HepG2 (cell line): ENCODE results near the gene ZNF618. TPM values are rescaled to one million over a fixed set of nuclear protein-coding genes. Genes with fewer than 3 reads are reported as not detected.
A peak's percentile ranks its signal among the peaks of the same experiment; 100 is the strongest.
"Not testable (repeated sequence)": the region's sequence is repeated elsewhere in the genome, so short reads cannot be mapped to it uniquely, and the experiment has no call there.

Experiments
- ATAC-seq: fragments of 200-7000 bp; cut with Tn5 transposase; 3 replicates; pipeline ENCODE4 v1.9.1; 2020; ENCODE audit warnings: mild to moderate bottlenecking, moderate library complexity
- BruUV-seq: library from RNA; stranded (reverse); fragments of 400-500 nt; replicated peaks from 2 replicates; lab custom pipeline; 2021; lab: Mats Ljungman, UMichigan
- CTCF ChIA-PET: fragments of 300-600 bp; formaldehyde crosslinking; extraction: SDS; loops from one replicate; lab custom pipeline; 2021; ENCODE audit warnings: low total read pairs, inconsistent platforms, low intra/inter-chr PET ratio; lab: Yijun Ruan, JAX
- POLR2A ChIA-PET: fragments of 350-600 bp; sonication (Branson Sonifier 250); formaldehyde crosslinking; loops from one replicate; lab custom pipeline; 2020; ENCODE audit warnings: antibody characterized with exemption, inconsistent platforms; lab: Yijun Ruan, JAX
- DNase-seq: peaks from one replicate; pipeline ENCODE4 v3.0.0-alpha.2; 2015; ENCODE audit warnings: low spot score
- FAIRE-seq: peaks from 3 replicates; lab custom pipeline; 2011; peaks lifted over from hg19 to GRCh38; lab: Jason Lieb, UNC
- H2AFZ ChIP-seq: one replicate; pipeline ENCODE4 v1.6.1; 2011; ENCODE audit warnings: low read length, inconsistent platforms
- H3K27ac ChIP-seq: fragments of 300-600 bp; 3 replicates; pipeline ENCODE4 v1.8.0; 2011; ENCODE audit warnings: mixed run types, mild to moderate bottlenecking, mixed read lengths, low read length, inconsistent platforms; ENCODE audit not compliant: insufficient read depth; ENCODE audit errors: extremely low read length
- H3K27me3 ChIP-seq, 2 experiments: fragments of 200-600 bp in 1 of 2; 2 replicates in 1 of 2; 3 replicates in 1 of 2; pipeline versions ENCODE4 v1.6.0 to v1.8.0; 2011; ENCODE audit warnings: low read length in 2 of 2, mild to moderate bottlenecking in 2 of 2, moderate library complexity in 2 of 2, inconsistent platforms in 1 of 2; ENCODE audit not compliant: insufficient read depth in 2 of 2, control insufficient read depth in 1 of 2
- H3K36me3 ChIP-seq, 2 experiments: fragments of 200-600 bp in 1 of 2; replicated peaks in 1 of 2; 2 replicates in 1 of 2; 3 replicates in 1 of 2; pipeline versions ENCODE4 v1.5.1 to v1.8.0; 2011; ENCODE audit warnings: low read length in 2 of 2, inconsistent platforms in 1 of 2; ENCODE audit not compliant: insufficient read depth in 2 of 2, control insufficient read depth in 1 of 2
- H3K4me1 ChIP-seq: 2 replicates; pipeline ENCODE4 v1.5.1; 2012; ENCODE audit warnings: low read length, inconsistent platforms; ENCODE audit not compliant: insufficient read depth
- H3K4me2 ChIP-seq: 2 replicates; pipeline ENCODE4 v1.6.0; 2011; ENCODE audit warnings: low read depth, low read length, inconsistent platforms
- H3K4me3 ChIP-seq, 3 experiments: fragments of 200-600 bp in 1 of 3; sonication (generic), shearing (Covaris generic) in 1 of 3; replicated peaks in 1 of 3; 2 replicates each; pipeline ENCODE4 v1.5.1; 2011 to 2016; ENCODE audit warnings: low read length in 3 of 3, inconsistent platforms in 2 of 3, low read depth in 2 of 3, mild to moderate bottlenecking in 2 of 3, control low read depth in 1 of 3, mixed read lengths in 1 of 3; ENCODE audit not compliant: insufficient read depth in 1 of 3
- H3K79me2 ChIP-seq: one replicate; pipeline ENCODE4 v1.6.1; 2011; ENCODE audit warnings: low read length, inconsistent platforms; ENCODE audit not compliant: insufficient read depth
- H3K9ac ChIP-seq: 2 replicates; pipeline ENCODE4 v1.6.0; 2011; ENCODE audit warnings: mild to moderate bottlenecking, low read depth, low read length, inconsistent platforms; ENCODE audit not compliant: insufficient read depth
- H3K9me3 ChIP-seq: 2 replicates; pipeline ENCODE4 v1.5.1; 2012; ENCODE audit warnings: mild to moderate bottlenecking, low read length
- H4K20me1 ChIP-seq: 2 replicates; pipeline ENCODE4 v1.6.0; 2011; ENCODE audit warnings: inconsistent platforms, mild to moderate bottlenecking, low read length, moderate library complexity; ENCODE audit not compliant: insufficient read depth
- DDIT3 ChIP-seq: sonication (generic); formaldehyde crosslinking; IDR thresholded peaks from 2 replicates; pipeline ENCODE4 v1.4.0; 2020; ENCODE audit warnings: mild to moderate bottlenecking, missing genetic modification reagents
- IRF1 ChIP-seq: sonication (generic); formaldehyde crosslinking; IDR thresholded peaks from 2 replicates; pipeline ENCODE4 v1.4.0; 2020; ENCODE audit warnings: low read depth, mild to moderate bottlenecking, missing genetic modification reagents
- MTA1 ChIP-seq: sonication (generic); formaldehyde crosslinking; IDR thresholded peaks from 2 replicates; pipeline ENCODE4 v1.4.0; 2020; ENCODE audit warnings: missing genetic modification reagents, mild to moderate bottlenecking, borderline replicate concordance
- NAIF1 ChIP-seq: sonication (generic); formaldehyde crosslinking; IDR thresholded peaks from 2 replicates; pipeline ENCODE4 v1.5.0; 2020; ENCODE audit warnings: mild to moderate bottlenecking, missing genetic modification reagents, borderline replicate concordance
- NR0B2 ChIP-seq: sonication (generic); formaldehyde crosslinking; IDR thresholded peaks from 2 replicates; pipeline ENCODE4 v1.4.0; 2020; ENCODE audit warnings: mild to moderate bottlenecking, missing genetic modification reagents
- ZMYM3 ChIP-seq: sonication (generic); formaldehyde crosslinking; IDR thresholded peaks from 2 replicates; pipeline ENCODE4 v1.5.1; 2020; ENCODE audit warnings: mild to moderate bottlenecking, missing genetic modification reagents
- ZNF629 ChIP-seq: sonication (generic); formaldehyde crosslinking; conservative IDR thresholded peaks from 2 replicates; pipeline ENCODE4 v1.5.0; 2020; ENCODE audit warnings: missing genetic modification reagents
- WGBS: methylation state at CpG from one replicate; pipeline ENCODE4 v1.1.6; 2017; ENCODE audit warnings: low lambda C conversion rate; 5-methylcytosine and 5-hydroxymethylcytosine counted together
- in situ Hi-C: cut with HindIII; loops from 2 replicates; pipeline ENCODE4 v1.10.0; 2017; ENCODE audit warnings: low pct_unique_long_range_greater_than_20kb; ENCODE audit not compliant: extremely low pct_ligation_motif_present
- intact Hi-C: fragments of 100-400 bp; cut with micrococcal nuclease; formaldehyde crosslinking; loops from one replicate; pipeline ENCODE4 v1.10.0; 2022; ENCODE audit not compliant: unreplicated experiment
- polyA plus RNA-seq, 8 experiments: library from polyadenylated mRNA; depleted of rRNA in 3 of 8; stranded (reverse) in 7 of 8; unstranded in 1 of 8; fragments of >200 nt; fragmentation: Illumina TruSeq in 4 of 8; extraction: Trizol in 4 of 8; gene quantifications; 2 replicates each; pipeline versions ENCODE4 v1.2.1 to v1.2.3, GENCODE V29; 2011 to 2016; ENCODE audit warnings: low read depth in 4 of 8, missing spikeins in 1 of 8, mixed read lengths in 1 of 8; ENCODE audit not compliant: insufficient read depth in 1 of 8
- total RNA-seq, 5 experiments: library from RNA; depleted of rRNA; stranded (reverse); fragments of >200 nt; fragmentation: Illumina TruSeq; extraction: Trizol; gene quantifications; 2 replicates each; pipeline ENCODE4 v1.2.3, GENCODE V29; 2016; ENCODE audit warnings: low read depth in 1 of 5

ZNF618 gene
- total and polyA plus RNA-seq, 2 of the 13 experiments (the other 11 are each of a cell fraction or from before 2014, with no cell fraction given): 0.07 TPM

- no peak for ATAC-seq
- Histone ChIP-seq H3K27me3 (peaks cover 1 to 30% of the 10 kb centered on the region in 2 experiments; a peak in 3 of 5 replicates), H3K27ac (no peak overlapping the region), H4K20me1 (no peaks in the 10 kb centered on the region), H3K4me3 (no peak overlapping the region), H3K79me2 (no peaks in the 10 kb centered on the region), H3K4me1 (peaks cover 7% of the 10 kb centered on the region), H3K9me3 (no peaks in the 10 kb centered on the region), H3K4me2 (no peak overlapping the region)
- no TSS peak for BruUV-seq
- in situ Hi-C loops: loop anchor here (25.0 kb wide), 1 partner anchor 302 kb away; no protein-coding TSS in a partner anchor
- ChIA-PET POLR2A (interaction anchor here (0.9 kb wide), 1 partner anchor 11 kb away, joined by 3 read pairs; no protein-coding TSS in a partner anchor), CTCF (no interaction called here)
- DNase-seq: no peak
- 68% methylated on average over 13 of the region's 13 CpGs for WGBS
- no peak for FAIRE-seq
- TF ChIP-seq MTA1 (CRISPR knock-in tag): no peak
- TF ChIP-seq DDIT3 (CRISPR knock-in tag): no peak
- no peak for TF ChIP-seq IRF1 (CRISPR knock-in tag)
- TF ChIP-seq NAIF1: no peak
- peak; percentile 47; the same call in 1 of the 2 replicates for TF ChIP-seq ZNF629
- TF ChIP-seq, all 625 proteins: peak for 1
- intact Hi-C loops: no loop called here
- H2AFZ ChIP-seq: no peak overlapping the region
- H3K9ac ChIP-seq: no peak overlapping the region
- no peaks in the 10 kb centered on the region for H3K36me3 ChIP-seq
These were observed 162.7 kb downstream of the ZNF618 start for GRCh38 chr9:114038724-114039313.

- no peak for DNase-seq
- no peaks in the 10 kb centered on the region for H3K79me2 ChIP-seq
- no peak for ATAC-seq
- H3K27me3 ChIP-seq: peaks cover 1 to 24% of the 10 kb centered on the region in 2 experiments; a peak in 3 of 5 replicates
- ChIA-PET CTCF (no interaction called here), POLR2A (no interaction called here)
- in situ Hi-C loops: loop anchor here (25.0 kb wide), 1 partner anchor 302 kb away; no protein-coding TSS in a partner anchor
- H4K20me1 ChIP-seq: no peaks in the 10 kb centered on the region
- no peaks in the 10 kb centered on the region for H3K9me3 ChIP-seq
- H3K4me3 ChIP-seq: no peak overlapping the region
- no peak overlapping the region for H3K27ac ChIP-seq
- WGBS: 6% methylated on average over 5 of the region's 5 CpGs
- no peak overlapping the region for H3K4me2 ChIP-seq
- BruUV-seq: no TSS peak
- H3K36me3 ChIP-seq: no peaks in the 10 kb centered on the region
- TF ChIP-seq ZNF629 (peak; percentile 95), ZMYM3 (CRISPR knock-in tag) (peak; percentile 88), NR0B2 (CRISPR knock-in tag) (no peak)
- no peak overlapping the region for H3K9ac ChIP-seq
- H2AFZ ChIP-seq: no peak overlapping the region
- intact Hi-C loops: no loop called here
- no peak for FAIRE-seq
- H3K4me1 ChIP-seq: peaks cover 7% of the 10 kb centered on the region
These were observed 163.4 kb downstream of the ZNF618 start for GRCh38 chr9:114039484-114039883.

GRCh38 chr9:114043660-114044059 lies 167.6 kb downstream of the ZNF618 start:
- ATAC-seq, CTCF ChIA-PET, H3K4me2 ChIP-seq, H3K9ac ChIP-seq, H2AFZ ChIP-seq, POLR2A ChIA-PET, BruUV-seq, H4K20me1 ChIP-seq, H3K27me3 ChIP-seq, DNase-seq, H3K9me3 ChIP-seq, FAIRE-seq, H3K27ac ChIP-seq, H3K36me3 ChIP-seq, H3K4me3 ChIP-seq, H3K79me2 ChIP-seq: not testable (repeated sequence)
- intact Hi-C loops: loop anchor here (10.0 kb wide), 1 partner anchor 169 kb away; the partner anchor contains the start of gene ZNF618
- in situ Hi-C loops: loop anchor here (25.0 kb wide), 1 partner anchor 306 kb away; no protein-coding TSS in a partner anchor
- H3K4me1 ChIP-seq: peaks cover 14% of the 10 kb centered on the region
